ENCODE measurements around the gene PCBP3. TPM values are rescaled to one million over a fixed set of nuclear protein-coding genes. Genes with fewer than 3 reads are reported as not detected.

Gene PCBP3
- total RNA-seq, 1 donor from 2014 or later: 7.1 TPM

DNA sequence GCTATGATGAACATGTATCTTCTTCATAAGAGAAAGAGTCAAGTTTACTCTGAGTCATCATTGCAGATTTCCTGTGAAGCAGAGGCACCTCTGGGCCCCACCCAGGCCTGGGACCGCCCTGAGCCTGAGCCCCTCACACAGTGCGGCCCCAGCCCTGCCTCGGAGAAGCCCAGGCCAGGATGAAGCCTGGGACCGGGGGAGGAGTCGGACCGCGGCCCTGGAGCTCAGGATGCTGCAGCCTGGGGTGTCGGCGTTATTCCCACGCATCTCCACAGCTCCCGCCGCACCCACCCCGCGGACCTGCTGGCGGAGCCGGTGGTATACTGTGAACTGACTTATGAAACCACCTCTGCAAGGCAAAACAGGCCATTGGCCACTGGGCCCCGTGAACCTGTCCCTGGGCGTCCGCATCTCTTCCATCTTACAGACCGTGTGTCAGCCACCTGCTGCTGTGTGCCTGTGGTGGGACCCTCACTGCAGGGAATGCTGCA lies 335.7 kb downstream of the PCBP3 start:
- no peak for DNase-seq (ENCODE audit: low spot score)

- DNase-seq (ENCODE audit: low spot score): peak; percentile 42
Measured at GRCh38 chr21:45979651-45980050, 336.1 kb downstream of the PCBP3 start.

GRCh38 chr21:45980271-45980670 lies 336.7 kb downstream of the PCBP3 start:
- DNase-seq (ENCODE audit: low spot score): no peak

GRCh38 chr21:45980697-45981096 lies 337.2 kb downstream of the PCBP3 start:
- DNase-seq (ENCODE audit: low spot score): no peak

GRCh38 chr21:45981151-45982091 lies 337.9 kb downstream of the PCBP3 start, which contains the start of gene COL6A1:
Gene COL6A1, plus strand, starts transcription at chr21:45981770. Its CDS starts 81 bp downstream, at chr21:45981851.
- DNase-seq (ENCODE audit: low spot score): peak; percentile 88

- no peak for DNase-seq (ENCODE audit: low spot score)
Measured at GRCh38 chr21:45982092-45982757, 338.7 kb downstream of the PCBP3 start.

DNA sequence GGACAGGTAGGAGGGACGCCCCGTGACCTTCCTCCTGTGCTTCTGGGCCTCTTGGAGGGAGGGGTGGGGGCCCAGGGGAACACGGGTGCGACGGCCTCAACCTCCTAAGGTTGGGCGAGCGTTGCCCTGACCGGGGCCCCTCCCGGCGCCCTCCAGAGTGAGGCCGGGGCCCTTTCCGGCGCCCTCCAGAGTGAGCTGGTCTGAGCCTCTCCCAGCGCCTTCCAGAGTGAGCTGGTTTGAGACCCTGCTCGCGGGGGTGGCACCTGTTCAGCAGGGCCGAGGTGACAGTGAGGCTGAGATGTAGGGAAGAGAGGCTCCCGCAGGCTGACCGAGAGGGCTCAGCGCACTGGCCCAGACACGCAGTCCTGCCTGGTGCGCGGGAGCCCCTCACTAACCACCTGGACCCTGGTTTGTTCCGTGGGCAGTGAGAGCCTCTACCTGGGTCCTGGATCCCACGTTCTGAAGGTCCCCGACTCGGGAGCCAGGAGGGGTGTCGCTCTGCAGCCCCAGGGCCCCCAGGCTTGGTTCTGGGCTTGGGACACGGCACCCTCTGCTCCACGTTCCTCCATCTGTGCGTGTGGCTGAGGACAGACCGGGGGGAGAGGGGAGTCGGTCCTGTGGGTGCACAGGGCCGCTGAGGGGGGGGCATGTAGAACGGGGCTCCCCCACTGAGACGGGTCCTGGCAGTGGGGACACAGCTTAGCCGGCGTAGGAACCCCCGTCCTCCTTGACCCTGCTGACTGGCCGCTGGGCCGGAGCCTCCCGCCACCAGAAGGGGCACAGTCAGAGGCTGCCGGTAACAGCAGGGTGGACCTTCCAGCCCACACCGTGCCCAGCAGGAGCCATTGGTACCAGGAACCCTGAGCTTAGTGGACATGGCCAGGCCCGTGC lies 339.5 kb downstream of the PCBP3 start:
- DNase-seq (ENCODE audit: low spot score): peak; percentile 43

DNA sequence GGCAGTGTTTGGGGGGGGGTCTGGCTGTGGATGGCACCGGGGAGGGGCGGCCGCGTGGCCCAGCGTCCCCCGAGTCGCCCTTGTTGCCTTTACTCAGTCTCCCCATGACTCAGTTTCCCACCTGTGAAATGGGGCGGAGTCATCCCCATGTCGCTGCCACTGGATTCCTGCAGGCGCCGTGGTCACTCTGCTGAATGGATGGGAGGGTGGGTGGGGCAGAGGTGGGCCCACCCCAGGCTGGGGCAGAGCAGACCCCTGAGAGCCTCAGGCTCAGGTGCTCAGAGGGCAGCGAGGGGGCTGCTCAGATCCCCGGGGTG lies 340.1 kb downstream of the PCBP3 start:
- DNase-seq (ENCODE audit: low spot score): no peak

DNA sequence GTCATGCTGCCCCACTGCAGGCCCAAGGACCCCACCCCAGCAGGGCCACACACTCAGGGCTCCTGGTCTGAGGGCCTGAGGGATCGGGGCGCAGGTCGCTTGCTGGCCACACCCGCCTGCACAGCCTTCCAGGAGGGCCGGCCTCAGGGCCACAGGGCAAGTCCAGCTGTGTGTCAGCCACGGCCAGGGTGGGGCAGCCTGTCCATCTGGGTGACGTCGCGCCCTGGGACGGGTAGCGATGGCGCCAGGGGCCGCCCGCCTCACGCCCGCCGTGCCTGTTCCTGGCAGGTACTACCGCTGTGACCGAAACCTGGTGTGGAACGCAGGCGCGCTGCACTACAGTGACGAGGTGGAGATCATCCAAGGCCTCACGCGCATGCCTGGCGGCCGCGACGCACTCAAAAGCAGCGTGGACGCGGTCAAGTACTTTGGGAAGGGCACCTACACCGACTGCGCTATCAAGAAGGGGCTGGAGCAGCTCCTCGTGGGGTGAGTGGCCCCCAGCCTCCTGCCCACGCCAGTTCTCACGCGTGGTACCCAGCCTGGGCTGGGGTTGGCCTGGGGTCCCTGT lies 340.5 kb downstream of the PCBP3 start:
- DNase-seq (ENCODE audit: low spot score): no peak

DNA sequence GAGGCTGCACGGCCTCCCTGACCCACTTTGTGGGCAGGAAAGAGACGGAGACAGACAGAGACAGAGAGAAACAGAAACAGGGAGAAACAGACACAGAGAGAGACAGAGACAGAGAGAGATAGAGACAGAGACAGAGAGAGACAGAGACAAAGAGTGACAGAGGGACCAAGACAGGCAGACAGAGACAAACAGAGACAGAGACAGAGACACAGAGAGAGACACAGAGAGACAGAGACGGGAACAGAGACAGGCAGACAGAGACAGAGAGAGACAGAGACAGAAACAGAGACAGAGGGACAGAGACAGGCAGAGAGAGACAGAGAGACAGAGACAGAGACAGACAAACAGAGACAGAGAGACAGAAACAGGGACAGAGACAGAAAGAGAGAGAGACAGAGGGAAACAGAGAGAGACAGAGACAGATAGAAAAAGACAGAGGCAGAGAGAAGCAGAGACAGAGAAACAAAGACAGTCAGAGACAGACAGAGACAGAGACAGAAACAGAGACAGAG lies 341.1 kb downstream of the PCBP3 start:
- no peak for DNase-seq (ENCODE audit: low spot score)

GRCh38 chr21:45985471-45986315 lies 342.2 kb downstream of the PCBP3 start:
- DNase-seq (ENCODE audit: low spot score): no peak

- DNase-seq (ENCODE audit: low spot score): no peak
Measured at GRCh38 chr21:45986316-45987051, 343.0 kb downstream of the PCBP3 start.

DNA sequence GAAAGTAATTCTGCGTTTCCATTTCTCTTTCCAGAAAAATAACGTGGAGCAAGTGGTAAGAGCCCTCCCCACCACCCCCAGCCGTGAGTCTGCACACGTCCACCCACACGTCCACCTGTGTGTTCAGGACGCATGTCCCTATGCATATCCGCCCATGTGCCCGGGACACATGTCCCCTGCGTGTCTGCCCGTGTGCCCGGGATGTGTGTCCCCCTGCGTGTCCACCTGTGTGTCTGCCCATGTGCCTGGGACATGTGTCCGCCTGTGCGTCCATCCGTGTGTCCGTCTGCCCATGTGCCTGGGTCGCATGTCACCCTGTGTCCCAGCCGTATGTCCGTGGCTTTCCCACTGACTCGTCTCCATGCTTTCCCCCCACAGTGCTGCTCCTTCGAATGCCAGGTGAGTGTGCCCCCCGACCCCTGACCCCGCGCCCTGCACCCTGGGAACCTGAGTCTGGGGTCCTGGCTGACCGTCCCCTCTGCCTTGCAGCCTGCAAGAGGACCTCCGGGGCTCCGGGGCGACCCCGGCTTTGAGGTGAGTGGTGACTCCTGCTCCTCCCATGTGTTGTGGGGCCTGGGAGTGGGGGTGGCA lies 343.7 kb downstream of the PCBP3 start:
- DNase-seq (ENCODE audit: low spot score): no peak

DNA sequence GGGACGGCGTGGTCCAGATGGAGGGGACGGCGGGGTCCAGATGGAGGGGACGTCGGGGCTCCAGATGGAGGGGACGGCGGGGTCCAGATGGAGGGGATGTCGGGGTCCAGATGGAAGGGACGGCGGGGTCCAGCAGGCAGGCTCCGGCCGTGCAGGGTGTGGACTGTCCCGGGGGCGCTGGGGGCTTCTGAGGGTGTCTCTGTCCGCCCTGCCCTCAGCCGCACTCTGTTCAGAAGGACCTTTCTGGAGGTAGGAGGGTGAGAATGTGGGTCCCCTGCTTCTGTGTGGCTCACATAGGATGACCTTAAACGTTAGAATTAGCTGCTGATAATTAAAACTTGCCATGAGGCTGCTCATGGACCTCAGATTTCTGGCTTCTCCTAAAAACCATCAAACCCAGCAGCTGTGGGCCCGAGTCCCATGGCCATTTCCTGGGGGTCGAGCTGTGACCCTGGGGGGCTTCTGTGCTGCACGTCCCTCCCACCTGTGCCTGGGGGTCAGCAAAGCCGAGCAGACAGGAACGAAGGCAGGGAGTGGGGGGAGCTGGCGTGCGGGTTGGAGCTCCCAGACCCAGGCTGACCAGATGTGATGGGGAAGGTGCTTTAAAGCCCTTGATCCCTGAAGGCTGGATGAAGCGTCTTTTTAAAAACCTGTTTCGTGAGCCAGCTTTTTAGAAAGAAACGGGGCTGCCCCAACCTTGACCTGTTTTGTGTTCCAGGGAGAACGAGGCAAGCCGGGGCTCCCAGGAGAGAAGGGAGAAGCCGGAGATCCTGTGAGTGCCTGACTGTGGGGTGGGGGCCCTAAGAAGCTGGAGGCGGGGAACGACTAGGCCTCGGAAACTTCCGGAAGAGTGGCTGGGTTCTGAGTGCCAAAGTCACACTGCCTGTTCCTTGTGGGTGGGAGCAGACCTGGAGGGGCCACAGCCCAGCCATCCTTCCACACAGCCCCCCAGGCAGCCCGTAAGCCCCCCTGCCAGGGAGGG lies 345.1 kb downstream of the PCBP3 start:
- no peak for DNase-seq (ENCODE audit: low spot score)

DNA sequence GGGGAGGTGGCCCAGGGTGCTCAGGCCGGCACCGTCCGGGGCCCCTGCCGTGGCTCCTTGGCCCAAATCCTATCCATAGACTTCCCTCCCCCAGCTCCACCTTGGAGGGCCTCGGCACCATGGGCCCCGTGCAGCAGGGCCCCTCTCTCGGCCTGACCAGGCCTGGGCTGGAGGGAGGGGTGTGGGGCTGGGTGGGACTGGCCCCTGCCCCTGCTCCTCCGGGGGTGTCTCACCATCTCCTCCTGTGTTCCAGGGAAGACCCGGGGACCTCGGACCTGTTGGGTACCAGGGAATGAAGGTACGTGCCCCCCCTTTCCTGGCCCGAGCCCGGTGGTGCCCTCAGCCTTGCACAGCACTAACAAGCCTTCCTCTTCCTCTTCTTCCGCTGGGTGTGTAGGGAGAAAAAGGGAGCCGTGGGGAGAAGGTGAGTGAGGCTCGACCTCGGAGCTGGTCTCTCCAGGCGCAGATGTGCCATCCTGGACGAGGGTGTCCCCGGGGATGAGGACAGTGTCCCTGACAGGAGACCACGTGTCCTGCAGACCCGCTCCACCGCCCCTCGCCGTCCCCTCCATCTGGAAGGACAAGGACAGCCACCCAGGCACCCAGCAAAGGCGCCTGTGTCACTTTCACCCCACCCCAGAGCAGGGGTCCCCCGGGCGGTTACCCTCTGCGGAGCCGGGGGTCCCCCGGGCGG lies 346.0 kb downstream of the PCBP3 start:
- DNase-seq (ENCODE audit: low spot score): no peak

- no peak for DNase-seq (ENCODE audit: low spot score)
Measured at GRCh38 chr21:45990049-45990711, 346.7 kb downstream of the PCBP3 start.

Measured in ureter (tissue), 1 donor.